ENCODE results near the gene ARHGAP15. TPM values are rescaled to one million over a fixed set of nuclear protein-coding genes. Genes with fewer than 3 reads are reported as not detected.
A peak's percentile ranks its signal among the peaks of the same experiment; 100 is the strongest.

Gene ARHGAP15
- total and polyA plus RNA-seq, 5 donors from 2014 or later: 242 to 285 (median 260) TPM

DNA sequence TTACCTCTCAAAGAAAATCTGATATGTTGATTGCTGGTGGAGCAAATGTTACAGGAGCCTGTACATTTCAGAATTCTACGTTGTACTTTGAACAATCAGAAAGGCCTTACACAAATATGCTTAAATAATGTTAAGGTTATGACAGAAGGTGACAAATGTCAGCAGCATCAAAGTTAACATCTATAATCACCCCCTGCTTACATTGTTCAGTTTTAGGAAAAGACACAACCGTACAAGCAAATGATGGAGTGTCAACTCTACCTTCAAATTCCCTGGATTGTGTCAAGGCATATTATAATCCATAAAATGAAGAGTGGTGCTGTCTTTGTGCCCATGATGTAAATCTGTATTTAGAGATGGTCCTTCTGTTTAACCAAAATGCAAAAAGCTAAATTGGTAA, 465.5 kb downstream of the ARHGAP15 start:
- H3K9me3 Mint-ChIP-seq: no peaks in the 10 kb centered on the region
- DNase-seq: no peak
- Histone ChIP-seq H3K9me3 (ENCODE audit: control insufficient read depth in 2 of 2, low read length in 2 of 2) (no peaks in the 10 kb centered on the region), H3K4me1 (ENCODE audit: control insufficient read depth, insufficient read depth, low read length, poor library complexity, severe bottlenecking) (no peaks in the 10 kb centered on the region), H3K27ac (ENCODE audit: insufficient read depth, low read length, poor library complexity, severe bottlenecking) (no peak overlapping the region), H3K36me3 (ENCODE audit: control insufficient read depth, insufficient read depth, low read length) (peaks cover 12% of the 10 kb centered on the region), H3K27me3 (ENCODE audit: control insufficient read depth, insufficient read depth, low read length) (no peaks in the 10 kb centered on the region), H3K4me3 (ENCODE audit: low read depth, low read length) (no peak overlapping the region)
- peaks cover 3 to 23% (median 12%) of the 10 kb centered on the region in 4 donors for H3K4me1 Mint-ChIP-seq
- no peaks in the 10 kb centered on the region for H3K27me3 Mint-ChIP-seq
- no peak overlapping the region for H3K27ac Mint-ChIP-seq
- no peak for ATAC-seq (ENCODE audit: low read depth in 2 of 2)
- peaks cover 49% of the 10 kb centered on the region for H3K36me3 Mint-ChIP-seq
- H3K4me3 Mint-ChIP-seq: no peak overlapping the region

- no peaks in the 10 kb centered on the region for H3K27me3 ChIP-seq (ENCODE audit: control insufficient read depth, insufficient read depth, low read length)
- Mint-ChIP-seq H3K4me1 (peaks cover 5 to 19% (median 13%) of the 10 kb centered on the region in 4 donors), H3K27me3 (no peaks in the 10 kb centered on the region), H3K36me3 (peaks cover 42% of the 10 kb centered on the region), H3K27ac (no peak overlapping the region), H3K4me3 (no peak overlapping the region), H3K9me3 (no peaks in the 10 kb centered on the region)
- peaks cover 11% of the 10 kb centered on the region for H3K36me3 ChIP-seq (ENCODE audit: control insufficient read depth, insufficient read depth, low read length)
- no peak overlapping the region for H3K27ac ChIP-seq (ENCODE audit: insufficient read depth, low read length, poor library complexity, severe bottlenecking)
- DNase-seq (no peak), ATAC-seq (ENCODE audit: low read depth in 2 of 2) (no peak)
- no peaks in the 10 kb centered on the region for H3K9me3 ChIP-seq (ENCODE audit: control insufficient read depth in 2 of 2, low read length in 2 of 2)
- H3K4me1 ChIP-seq (ENCODE audit: control insufficient read depth, insufficient read depth, low read length, poor library complexity, severe bottlenecking): no peaks in the 10 kb centered on the region
- no peak overlapping the region for H3K4me3 ChIP-seq (ENCODE audit: low read depth, low read length)
Observed at GRCh38 chr2:143600116-143600515, 470.9 kb downstream of the ARHGAP15 start.

DNA sequence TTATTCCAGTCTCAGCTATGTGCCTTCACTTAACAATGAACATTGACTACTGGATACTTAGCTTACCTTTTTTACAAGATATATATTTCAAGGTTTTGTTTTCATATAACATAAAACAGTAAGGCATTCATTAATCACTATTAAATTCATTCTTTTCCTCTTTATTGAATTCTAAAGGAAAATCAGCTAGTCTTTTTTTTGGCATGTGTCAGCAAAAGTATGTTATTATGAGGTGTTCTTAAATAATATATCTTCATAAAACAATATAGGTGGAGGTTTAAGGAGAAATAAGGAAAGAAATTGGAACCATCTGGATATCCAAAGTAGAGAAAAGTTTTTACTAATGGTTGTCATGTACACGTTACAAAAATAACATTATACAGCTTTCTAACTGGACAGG, 472.6 kb downstream of the ARHGAP15 start:
- H3K9me3 ChIP-seq (ENCODE audit: control insufficient read depth in 2 of 2, low read length in 2 of 2): no peaks in the 10 kb centered on the region
- Mint-ChIP-seq H3K4me1 (peaks cover 5 to 17% (median 16%) of the 10 kb centered on the region in 4 donors), H3K27me3 (no peaks in the 10 kb centered on the region), H3K9me3 (no peaks in the 10 kb centered on the region), H3K4me3 (no peak overlapping the region), H3K27ac (no peak overlapping the region), H3K36me3 (peaks cover 32% of the 10 kb centered on the region)
- ATAC-seq (ENCODE audit: low read depth in 2 of 2) (no peak), DNase-seq (no peak)
- H3K4me1 ChIP-seq (ENCODE audit: control insufficient read depth, insufficient read depth, low read length, poor library complexity, severe bottlenecking): no peaks in the 10 kb centered on the region
- H3K27ac ChIP-seq (ENCODE audit: insufficient read depth, low read length, poor library complexity, severe bottlenecking): no peak overlapping the region
- H3K36me3 ChIP-seq (ENCODE audit: control insufficient read depth, insufficient read depth, low read length): peaks cover 16% of the 10 kb centered on the region
- H3K4me3 ChIP-seq (ENCODE audit: low read depth, low read length): no peak overlapping the region
- no peaks in the 10 kb centered on the region for H3K27me3 ChIP-seq (ENCODE audit: control insufficient read depth, insufficient read depth, low read length)

- Histone ChIP-seq H3K4me1 (ENCODE audit: control insufficient read depth, insufficient read depth, low read length, poor library complexity, severe bottlenecking) (no peaks in the 10 kb centered on the region), H3K9me3 (ENCODE audit: control insufficient read depth in 2 of 2, low read length in 2 of 2) (no peaks in the 10 kb centered on the region), H3K4me3 (ENCODE audit: low read depth, low read length) (no peak overlapping the region), H3K36me3 (ENCODE audit: control insufficient read depth, insufficient read depth, low read length) (peaks cover 22% of the 10 kb centered on the region), H3K27me3 (ENCODE audit: control insufficient read depth, insufficient read depth, low read length) (no peaks in the 10 kb centered on the region), H3K27ac (ENCODE audit: insufficient read depth, low read length, poor library complexity, severe bottlenecking) (no peak overlapping the region)
- H3K4me1 Mint-ChIP-seq: peaks cover 11 to 27% (median 17%) of the 10 kb centered on the region in 4 donors
- ATAC-seq (ENCODE audit: low read depth in 2 of 2) (no peak), DNase-seq (no peak)
- H3K4me3 Mint-ChIP-seq: no peak overlapping the region
- H3K36me3 Mint-ChIP-seq: peaks cover 38% of the 10 kb centered on the region
- no peaks in the 10 kb centered on the region for H3K9me3 Mint-ChIP-seq
- no peaks in the 10 kb centered on the region for H3K27me3 Mint-ChIP-seq
- peak overlapping the region in 1 of 3 donors; percentile 2 for H3K27ac Mint-ChIP-seq
Observed at GRCh38 chr2:143603035-143603655, 473.9 kb downstream of the ARHGAP15 start.

DNA sequence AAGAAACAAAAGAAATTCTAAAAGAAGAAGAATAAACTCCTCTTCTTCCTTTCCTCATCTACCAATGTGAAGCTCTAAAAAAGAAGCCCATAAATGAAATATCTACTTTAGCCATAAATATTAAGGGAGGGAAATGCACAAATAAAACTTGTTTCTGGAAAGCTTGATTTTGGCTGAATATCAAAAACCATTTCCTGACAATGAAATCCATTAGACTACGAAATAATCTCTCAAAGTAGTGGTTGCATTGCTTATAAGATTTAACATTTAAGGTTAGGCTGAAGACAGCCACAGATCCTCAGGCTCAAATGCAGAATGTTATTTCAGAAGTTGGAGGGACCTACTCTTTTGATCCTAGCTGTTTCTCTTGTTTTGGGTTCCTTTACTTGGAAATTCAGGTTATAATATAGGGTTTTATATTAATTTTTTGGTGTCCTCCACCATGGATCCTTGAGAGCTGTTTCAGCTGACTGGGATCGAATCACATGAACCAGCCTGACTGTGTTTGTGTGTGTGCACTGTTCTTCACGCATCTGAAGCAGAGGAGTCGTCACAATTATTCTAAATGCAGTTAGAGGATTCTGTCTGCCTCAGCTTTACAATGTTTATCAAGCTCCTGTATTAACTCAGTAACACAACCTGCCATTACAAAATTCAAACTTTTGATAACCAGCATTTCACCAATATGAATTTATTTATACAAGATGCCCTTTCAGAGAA, 474.8 kb downstream of the ARHGAP15 start:
- Mint-ChIP-seq H3K9me3 (no peaks in the 10 kb centered on the region), H3K27me3 (no peaks in the 10 kb centered on the region), H3K27ac (peak overlapping the region in 1 of 3 donors; percentile 11), H3K4me1 (peaks cover 11 to 28% (median 18%) of the 10 kb centered on the region in 4 donors), H3K4me3 (no peak overlapping the region), H3K36me3 (peaks cover 40% of the 10 kb centered on the region)
- H3K27me3 ChIP-seq (ENCODE audit: control insufficient read depth, insufficient read depth, low read length): no peaks in the 10 kb centered on the region
- peaks cover 22% of the 10 kb centered on the region for H3K36me3 ChIP-seq (ENCODE audit: control insufficient read depth, insufficient read depth, low read length)
- no peak for DNase-seq
- H3K4me3 ChIP-seq (ENCODE audit: low read depth, low read length): no peak overlapping the region
- H3K27ac ChIP-seq (ENCODE audit: insufficient read depth, low read length, poor library complexity, severe bottlenecking): no peak overlapping the region
- no peaks in the 10 kb centered on the region for H3K4me1 ChIP-seq (ENCODE audit: control insufficient read depth, insufficient read depth, low read length, poor library complexity, severe bottlenecking)
- ATAC-seq (ENCODE audit: low read depth in 2 of 2): no peak
- no peaks in the 10 kb centered on the region for H3K9me3 ChIP-seq (ENCODE audit: control insufficient read depth in 2 of 2, low read length in 2 of 2)

DNA sequence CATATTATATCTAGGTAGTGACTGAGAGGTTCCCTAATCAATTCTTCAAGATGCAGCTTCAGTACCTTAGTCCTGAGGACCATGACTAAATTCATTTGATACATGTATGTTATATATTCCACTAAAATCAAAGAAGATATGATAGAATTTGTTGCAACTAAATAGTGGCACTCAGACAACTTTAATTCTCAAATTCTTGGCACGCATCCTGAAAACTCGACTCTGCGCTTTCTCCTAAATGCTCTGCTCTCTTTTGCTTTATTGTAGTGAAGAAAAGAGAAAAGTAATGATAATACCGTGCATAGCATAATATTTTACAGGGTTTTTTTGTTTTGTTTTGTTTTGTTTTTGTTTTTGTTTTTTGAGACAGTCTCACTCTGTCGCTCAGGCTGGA, 475.3 kb downstream of the ARHGAP15 start:
- no peaks in the 10 kb centered on the region for H3K9me3 ChIP-seq (ENCODE audit: control insufficient read depth in 2 of 2, low read length in 2 of 2)
- ATAC-seq (ENCODE audit: low read depth in 2 of 2): no peak
- H3K27me3 Mint-ChIP-seq: no peaks in the 10 kb centered on the region
- no peak overlapping the region for H3K4me3 ChIP-seq (ENCODE audit: low read depth, low read length)
- H3K27ac Mint-ChIP-seq: peak overlapping the region in 1 of 3 donors; percentile 76
- H3K4me1 ChIP-seq (ENCODE audit: control insufficient read depth, insufficient read depth, low read length, poor library complexity, severe bottlenecking): no peaks in the 10 kb centered on the region
- H3K4me1 Mint-ChIP-seq: peaks cover 13 to 28% (median 17%) of the 10 kb centered on the region in 4 donors
- no peaks in the 10 kb centered on the region for H3K27me3 ChIP-seq (ENCODE audit: control insufficient read depth, insufficient read depth, low read length)
- H3K27ac ChIP-seq (ENCODE audit: insufficient read depth, low read length, poor library complexity, severe bottlenecking): no peak overlapping the region
- DNase-seq: no peak
- H3K9me3 Mint-ChIP-seq: peaks cover 0 to under 1% (median 0%) of the 10 kb centered on the region in 7 donors
- H3K36me3 ChIP-seq (ENCODE audit: control insufficient read depth, insufficient read depth, low read length): peaks cover 22% of the 10 kb centered on the region
- H3K4me3 Mint-ChIP-seq: no peak overlapping the region
- H3K36me3 Mint-ChIP-seq: peaks cover 39% of the 10 kb centered on the region

- ATAC-seq (ENCODE audit: low read depth in 2 of 2) (no peak), DNase-seq (no peak)
- Mint-ChIP-seq H3K9me3 (peaks cover 0 to 4% (median 0%) of the 10 kb centered on the region in 7 donors), H3K4me3 (no peak overlapping the region), H3K4me1 (peaks cover 10 to 29% (median 23%) of the 10 kb centered on the region in 4 donors), H3K36me3 (peaks cover 37% of the 10 kb centered on the region), H3K27ac (peak overlapping the region in 2 of 3 donors; percentile 34 to 59), H3K27me3 (no peaks in the 10 kb centered on the region)
- no peak overlapping the region for H3K4me3 ChIP-seq (ENCODE audit: low read depth, low read length)
- no peaks in the 10 kb centered on the region for H3K4me1 ChIP-seq (ENCODE audit: control insufficient read depth, insufficient read depth, low read length, poor library complexity, severe bottlenecking)
- H3K9me3 ChIP-seq (ENCODE audit: control insufficient read depth in 2 of 2, low read length in 2 of 2): no peaks in the 10 kb centered on the region
- no peaks in the 10 kb centered on the region for H3K27me3 ChIP-seq (ENCODE audit: control insufficient read depth, insufficient read depth, low read length)
- H3K36me3 ChIP-seq (ENCODE audit: control insufficient read depth, insufficient read depth, low read length): peaks cover 18% of the 10 kb centered on the region
- no peak overlapping the region for H3K27ac ChIP-seq (ENCODE audit: insufficient read depth, low read length, poor library complexity, severe bottlenecking)
Observed at GRCh38 chr2:143607231-143608062, 478.2 kb downstream of the ARHGAP15 start.

Measured in CD4-positive, CD25-positive, alpha-beta regulatory T cell (primary cell).